ENCODE measurements around the gene ZNF500.

GRCh38 chr16:4755687-4756086 lies 11.3 kb downstream of the ZNF500 start:
- TF ChIP-seq CTCF (conservative IDR thresholded peaks at IDR 0.05; ENCODE audit: low read depth, low read length) = no peak
- no peak for TF ChIP-seq USF2 (IDR thresholded peaks at IDR 0.05; ENCODE audit: low read depth, low read length)
- TF ChIP-seq POLR2A (IDR thresholded peaks at IDR 0.05; ENCODE audit: low read depth, low read length) = no peak
- no peak for TF ChIP-seq RAD21 (IDR thresholded peaks at IDR 0.05; ENCODE audit: low read length)
- no peak for TF ChIP-seq FOS (IDR thresholded peaks at IDR 0.05; ENCODE audit: low read depth, low read length)
- no peak for TF ChIP-seq MAZ (IDR thresholded peaks at IDR 0.05; ENCODE audit: borderline replicate concordance, low read depth, low read length)
- TF ChIP-seq CEBPB (IDR thresholded peaks at IDR 0.05; ENCODE audit: low read depth, low read length) = no peak
- TF ChIP-seq MAFK (IDR thresholded peaks at IDR 0.05; ENCODE audit: low read depth, low read length) = no peak
- TF ChIP-seq RFX5 (IDR thresholded peaks at IDR 0.05; ENCODE audit: low read depth, low read length) = no peak
- TF ChIP-seq BHLHE40 (IDR thresholded peaks at IDR 0.05; ENCODE audit: low read depth, low read length) = no peak
- TF ChIP-seq MXI1 (IDR thresholded peaks at IDR 0.05; ENCODE audit: borderline replicate concordance, low read depth, low read length) = no peak
- TF ChIP-seq NFE2L2 (IDR thresholded peaks at IDR 0.05; ENCODE audit: low read depth, low read length) = no peak
- TF ChIP-seq SMC3 (IDR thresholded peaks at IDR 0.05; ENCODE audit: low read depth, low read length) = no peak
